LNCaP clone FGC (cell line): ENCODE measurements around the gene RASD1.
"Not testable (repeated sequence)": the region's sequence is repeated elsewhere in the genome, so short reads cannot be mapped to it uniquely, and the experiment has no call there.

Experiments
- DNase-seq: peaks from one replicate; pipeline ENCODE4 v3.0.0-alpha.2; 2011; ENCODE audit warnings: low read depth
- H3K4me3 ChIP-seq: 2 replicates; pipeline ENCODE4 v1.5.1; 2011; ENCODE audit warnings: mild to moderate bottlenecking, low read depth, low read length, control low read depth
- TF ChIP-seq, protein P1 (sequence below): IDR thresholded peaks from 2 replicates; pipeline ENCODE4 v1.5.1; 2012; ENCODE audit warnings: mild to moderate bottlenecking; ENCODE audit not compliant: control insufficient read depth, insufficient read depth; ENCODE audit errors: extremely low read depth

Gene RASD1

DNA sequence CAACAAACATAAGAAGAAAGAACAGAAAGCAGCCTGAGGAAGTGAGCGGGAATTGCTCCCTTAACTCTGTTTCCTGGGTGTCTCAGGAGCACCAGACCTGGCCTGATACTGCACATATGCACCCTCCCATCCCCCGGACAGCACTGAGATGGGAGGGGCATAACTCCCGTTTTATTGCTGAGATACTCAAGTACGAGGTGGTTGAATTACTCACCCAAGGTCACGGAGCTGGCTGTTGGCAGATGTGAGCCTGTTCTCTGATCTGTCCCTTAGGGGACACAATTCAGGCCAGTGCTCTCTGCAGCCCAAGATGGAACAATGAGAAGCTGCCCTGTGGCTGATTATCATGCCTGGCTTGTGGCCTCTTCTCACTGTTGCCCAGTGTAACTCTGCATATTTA is 28.5 kb downstream of the RASD1 start:
- no peak for DNase-seq
- H3K4me3 ChIP-seq: no peak overlapping the region
- TF ChIP-seq, protein P1, sequence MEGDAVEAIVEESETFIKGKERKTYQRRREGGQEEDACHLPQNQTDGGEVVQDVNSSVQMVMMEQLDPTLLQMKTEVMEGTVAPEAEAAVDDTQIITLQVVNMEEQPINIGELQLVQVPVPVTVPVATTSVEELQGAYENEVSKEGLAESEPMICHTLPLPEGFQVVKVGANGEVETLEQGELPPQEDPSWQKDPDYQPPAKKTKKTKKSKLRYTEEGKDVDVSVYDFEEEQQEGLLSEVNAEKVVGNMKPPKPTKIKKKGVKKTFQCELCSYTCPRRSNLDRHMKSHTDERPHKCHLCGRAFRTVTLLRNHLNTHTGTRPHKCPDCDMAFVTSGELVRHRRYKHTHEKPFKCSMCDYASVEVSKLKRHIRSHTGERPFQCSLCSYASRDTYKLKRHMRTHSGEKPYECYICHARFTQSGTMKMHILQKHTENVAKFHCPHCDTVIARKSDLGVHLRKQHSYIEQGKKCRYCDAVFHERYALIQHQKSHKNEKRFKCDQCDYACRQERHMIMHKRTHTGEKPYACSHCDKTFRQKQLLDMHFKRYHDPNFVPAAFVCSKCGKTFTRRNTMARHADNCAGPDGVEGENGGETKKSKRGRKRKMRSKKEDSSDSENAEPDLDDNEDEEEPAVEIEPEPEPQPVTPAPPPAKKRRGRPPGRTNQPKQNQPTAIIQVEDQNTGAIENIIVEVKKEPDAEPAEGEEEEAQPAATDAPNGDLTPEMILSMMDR: no peak

- TF ChIP-seq, protein P1: no peak
- DNase-seq: no peak
- no peak overlapping the region for H3K4me3 ChIP-seq
Observed at GRCh38 chr17:17467016-17467415, 29.2 kb downstream of the RASD1 start.

DNA sequence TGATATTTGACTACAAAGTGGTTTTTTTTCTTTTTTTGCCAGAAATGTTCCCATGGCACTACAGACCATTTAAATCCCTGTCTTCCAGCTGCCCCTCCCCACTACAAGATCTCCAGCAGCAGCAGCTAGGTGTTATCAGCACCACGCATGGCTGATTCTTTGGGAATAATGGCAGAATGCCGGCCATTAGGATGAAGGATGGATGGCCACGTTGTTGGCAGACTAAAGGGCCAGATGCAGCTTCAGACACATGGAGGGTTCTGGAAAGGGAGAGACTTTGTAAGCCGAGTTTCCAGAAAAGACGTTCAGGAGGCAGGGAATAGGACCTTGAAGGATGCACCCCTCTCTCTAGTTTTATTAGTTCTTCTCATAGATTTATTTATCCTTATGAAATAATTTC is 29.7 kb downstream of the RASD1 start:
- TF ChIP-seq, protein P1: no peak
- H3K4me3 ChIP-seq: no peak overlapping the region
- no peak for DNase-seq

- not testable (repeated sequence) for DNase-seq, H3K4me3 ChIP-seq
Observed at GRCh38 chr17:17465878-17466277, 30.3 kb downstream of the RASD1 start.

- H3K4me3 ChIP-seq: no peak overlapping the region
- DNase-seq: no peak
- TF ChIP-seq, protein P1: no peak
Observed at GRCh38 chr17:17463821-17464220, 32.4 kb downstream of the RASD1 start.

DNA sequence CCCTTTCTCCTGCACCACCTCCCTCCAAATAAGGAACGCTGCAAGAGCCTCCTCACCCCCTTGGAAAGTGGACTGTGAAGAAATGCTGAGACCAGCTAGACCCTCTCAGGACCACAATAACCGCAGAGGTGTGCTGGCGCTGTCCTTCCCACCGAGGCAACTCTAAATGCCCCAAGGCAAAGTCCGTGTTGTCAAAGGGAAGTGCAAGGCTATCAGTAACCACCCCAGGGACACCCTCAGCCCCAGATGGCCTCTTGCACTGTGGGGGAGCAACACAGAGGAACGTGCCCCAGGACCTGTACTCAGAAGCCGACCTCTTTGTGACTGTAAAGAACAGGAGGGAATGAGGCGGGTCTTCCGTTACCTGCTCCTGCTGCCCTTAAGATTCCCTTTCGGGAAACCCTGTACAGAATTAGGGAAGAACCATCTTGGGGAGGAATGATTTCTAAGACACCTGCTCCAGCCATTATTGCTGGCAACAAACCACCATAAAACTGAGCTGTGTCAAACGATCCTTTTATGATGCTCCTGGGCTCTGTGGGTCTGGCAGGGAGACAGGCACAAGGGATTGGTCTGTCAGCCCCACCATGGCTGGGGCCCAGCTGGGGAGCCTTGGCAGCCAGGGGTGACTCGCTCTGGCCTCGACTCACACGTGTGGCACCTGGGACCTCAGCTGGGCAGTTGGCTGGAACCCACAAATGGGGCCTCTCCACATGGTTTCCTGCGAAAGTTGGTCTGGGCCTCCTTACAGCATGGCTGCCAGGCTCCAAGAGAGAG is 34.0 kb downstream of the RASD1 start:
- no peak for DNase-seq
- TF ChIP-seq, protein P1: no peak
- no peak overlapping the region for H3K4me3 ChIP-seq

GRCh38 chr17:17460038-17460437 is 36.2 kb downstream of the RASD1 start:
- DNase-seq: no peak
- TF ChIP-seq, protein P1: no peak
- H3K4me3 ChIP-seq: no peak overlapping the region

DNA sequence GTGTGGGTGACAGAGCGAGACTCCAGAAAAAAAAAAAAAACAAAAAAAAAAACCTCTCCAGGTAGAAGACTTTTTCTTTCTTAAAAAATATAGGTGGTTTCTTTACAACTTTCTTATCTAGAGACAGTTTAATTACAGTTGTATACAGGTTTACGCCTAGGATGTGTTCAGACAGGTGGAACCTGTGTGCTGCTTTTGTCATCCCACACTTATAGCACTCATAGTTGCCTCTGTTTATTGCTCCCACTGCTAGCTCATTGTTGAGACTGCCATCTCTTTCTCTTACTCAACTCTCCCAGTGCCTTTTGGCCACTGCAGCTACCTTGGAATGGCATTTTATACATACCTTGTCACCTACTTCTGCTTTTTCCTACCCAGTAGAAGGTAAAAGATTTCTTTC is 38.5 kb downstream of the RASD1 start:
- DNase-seq: no peak
- TF ChIP-seq, protein P1: no peak
- H3K4me3 ChIP-seq: no peak overlapping the region
